HepG2 (cell line): ENCODE results near the gene MMP19. TPM values are rescaled to one million over a fixed set of nuclear protein-coding genes. Genes with fewer than 3 reads are reported as not detected.
A peak's percentile ranks its signal among the peaks of the same experiment; 100 is the strongest.

Experiments
- ATRX ChIP-seq: sonication (generic); formaldehyde crosslinking; IDR thresholded peaks from 2 replicates; pipeline ENCODE4 v1.4.0; 2020; ENCODE audit warnings: missing genetic modification reagents, borderline replicate concordance
- CBX2 ChIP-seq, 2 experiments: fragments of 200-600 bp in 1 of 2; sonication (generic); formaldehyde crosslinking in 1 of 2; IDR thresholded peaks; 2 replicates each; pipeline versions ENCODE4 v1.7.0 to v1.8.1; 2018 to 2022; ENCODE audit warnings: low read depth in 2 of 2, low read length in 1 of 2, mild to moderate bottlenecking in 1 of 2, missing genetic modification reagents in 1 of 2
- RXRB ChIP-seq: IDR thresholded peaks from 2 replicates; pipeline ENCODE4 v1.6.1; 2016; ENCODE audit warnings: borderline replicate concordance, missing genetic modification reagents, missing compliant biosample characterization
- SMC3 ChIP-seq: IDR thresholded peaks from 2 replicates; pipeline ENCODE4 v1.6.1; 2011; ENCODE audit warnings: low read length, improper control_type of control experiment
- TSC22D2 ChIP-seq: sonication (generic); formaldehyde crosslinking; IDR thresholded peaks from 2 replicates; pipeline ENCODE4 v1.5.1; 2020; ENCODE audit warnings: missing genetic modification reagents, mild to moderate bottlenecking, borderline replicate concordance
- ZBTB3 ChIP-seq: sonication (generic); formaldehyde crosslinking; IDR thresholded peaks from 2 replicates; pipeline ENCODE4 v1.4.0; 2020; ENCODE audit warnings: low read depth, mild to moderate bottlenecking, moderate library complexity, missing genetic modification reagents, borderline replicate concordance
- ZFP1 ChIP-seq: IDR thresholded peaks from 2 replicates; pipeline ENCODE4 v1.6.1; 2016
- ZNF143 ChIP-seq: sonication (generic); formaldehyde crosslinking; IDR thresholded peaks from 2 replicates; pipeline ENCODE4 v1.4.0; 2020; ENCODE audit warnings: missing genetic modification reagents
- ZNF432 ChIP-seq: sonication (generic); formaldehyde crosslinking; IDR thresholded peaks from 2 replicates; pipeline ENCODE4 v1.5.0; 2020; ENCODE audit warnings: missing genetic modification reagents, mild to moderate bottlenecking, borderline replicate concordance
- ZNF749 ChIP-seq: sonication (generic); formaldehyde crosslinking; IDR thresholded peaks from 2 replicates; pipeline ENCODE4 v1.8.0; 2022; ENCODE audit warnings: mild to moderate bottlenecking, missing genetic modification reagents, moderate library complexity, borderline replicate concordance
- ZNF839 ChIP-seq: sonication (generic); formaldehyde crosslinking; IDR thresholded peaks from 2 replicates; pipeline ENCODE4 v1.4.0; 2020; ENCODE audit warnings: missing genetic modification reagents, mild to moderate bottlenecking, borderline replicate concordance
- polyA plus RNA-seq, 8 experiments: library from polyadenylated mRNA; depleted of rRNA in 3 of 8; stranded (reverse) in 7 of 8; unstranded in 1 of 8; fragments of >200 nt; fragmentation: Illumina TruSeq in 4 of 8; extraction: Trizol in 4 of 8; gene quantifications; 2 replicates each; pipeline versions ENCODE4 v1.2.1 to v1.2.3, GENCODE V29; 2011 to 2016; ENCODE audit warnings: low read depth in 4 of 8, missing spikeins in 1 of 8, mixed read lengths in 1 of 8; ENCODE audit not compliant: insufficient read depth in 1 of 8
- total RNA-seq, 5 experiments: library from RNA; depleted of rRNA; stranded (reverse); fragments of >200 nt; fragmentation: Illumina TruSeq; extraction: Trizol; gene quantifications; 2 replicates each; pipeline ENCODE4 v1.2.3, GENCODE V29; 2016; ENCODE audit warnings: low read depth in 1 of 5
- TF ChIP-seq, protein P1 (sequence below): sonication (generic); formaldehyde crosslinking; IDR thresholded peaks from 2 replicates; pipeline ENCODE4 v1.9.0; 2022; ENCODE audit warnings: missing genetic modification reagents, mild to moderate bottlenecking, borderline replicate concordance
- TF ChIP-seq, protein P2 (sequence below): IDR thresholded peaks from 2 replicates; pipeline ENCODE4 v1.6.1; 2016; ENCODE audit warnings: low read depth, missing genetic modification reagents, missing compliant biosample characterization
- TF ChIP-seq, protein P3 (sequence below): sonication (generic); formaldehyde crosslinking; IDR thresholded peaks from 2 replicates; pipeline ENCODE4 v1.4.0; 2020; ENCODE audit warnings: missing genetic modification reagents
- TF ChIP-seq, protein P4 (sequence below): sonication (generic); formaldehyde crosslinking; IDR thresholded peaks from 2 replicates; pipeline ENCODE4 v1.4.0; 2020; ENCODE audit warnings: missing genetic modification reagents, mild to moderate bottlenecking, borderline replicate concordance
- TF ChIP-seq, protein P5 (sequence below): sonication (generic); formaldehyde crosslinking; IDR thresholded peaks from 2 replicates; pipeline ENCODE4 v1.4.0; 2020; ENCODE audit warnings: missing genetic modification reagents

The MMP19 gene
- total and polyA plus RNA-seq, 2 of the 13 experiments (the other 11 are each of a cell fraction or from before 2014, with no cell fraction given) = 0.07 to 0.08 TPM

DNA sequence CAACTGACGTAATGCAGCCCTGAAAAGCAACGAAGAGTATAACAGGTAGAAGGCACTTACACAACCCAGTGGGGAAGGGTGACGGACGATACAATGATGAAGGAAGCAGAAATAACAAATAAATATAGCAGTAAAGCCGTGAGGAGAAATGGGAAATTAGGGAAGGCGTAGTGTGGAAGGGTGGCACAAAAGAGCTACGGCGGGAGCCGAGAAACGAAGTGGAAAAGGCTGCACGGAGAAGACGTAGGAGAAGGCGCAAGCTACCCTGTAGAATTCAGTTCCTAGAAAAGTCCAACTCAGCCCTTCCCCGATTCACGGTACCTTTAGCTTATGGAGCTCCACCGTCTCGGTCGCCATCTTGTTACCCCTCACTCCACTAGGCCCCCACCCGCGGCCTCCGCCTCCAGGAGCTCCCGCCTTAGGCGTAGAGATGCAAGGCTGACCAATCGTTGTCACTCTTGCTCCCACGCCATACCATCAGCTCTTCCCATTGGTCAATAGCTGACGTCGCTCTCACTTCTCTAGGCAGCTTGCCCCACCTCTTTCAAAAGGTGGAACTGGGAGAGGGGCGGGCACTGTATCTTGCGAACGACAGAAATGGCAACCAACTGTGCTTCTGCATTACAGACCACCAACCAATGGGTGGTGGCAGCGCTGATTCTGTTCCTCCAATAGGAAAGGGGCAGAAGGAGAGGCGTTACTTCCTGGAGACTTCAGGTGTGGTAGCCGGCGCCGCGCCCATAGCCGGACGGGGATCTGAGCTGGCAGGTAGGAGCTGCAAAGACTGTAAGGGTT, 25.2 kb downstream of the MMP19 start, which contains the start of the genes ORMDL2 and SARNP (continued):
- TF ChIP-seq, protein P1, sequence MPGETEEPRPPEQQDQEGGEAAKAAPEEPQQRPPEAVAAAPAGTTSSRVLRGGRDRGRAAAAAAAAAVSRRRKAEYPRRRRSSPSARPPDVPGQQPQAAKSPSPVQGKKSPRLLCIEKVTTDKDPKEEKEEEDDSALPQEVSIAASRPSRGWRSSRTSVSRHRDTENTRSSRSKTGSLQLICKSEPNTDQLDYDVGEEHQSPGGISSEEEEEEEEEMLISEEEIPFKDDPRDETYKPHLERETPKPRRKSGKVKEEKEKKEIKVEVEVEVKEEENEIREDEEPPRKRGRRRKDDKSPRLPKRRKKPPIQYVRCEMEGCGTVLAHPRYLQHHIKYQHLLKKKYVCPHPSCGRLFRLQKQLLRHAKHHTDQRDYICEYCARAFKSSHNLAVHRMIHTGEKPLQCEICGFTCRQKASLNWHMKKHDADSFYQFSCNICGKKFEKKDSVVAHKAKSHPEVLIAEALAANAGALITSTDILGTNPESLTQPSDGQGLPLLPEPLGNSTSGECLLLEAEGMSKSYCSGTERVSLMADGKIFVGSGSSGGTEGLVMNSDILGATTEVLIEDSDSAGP (CRISPR knock-in tag) = peak; percentile 65
- TF ChIP-seq, protein P2, sequence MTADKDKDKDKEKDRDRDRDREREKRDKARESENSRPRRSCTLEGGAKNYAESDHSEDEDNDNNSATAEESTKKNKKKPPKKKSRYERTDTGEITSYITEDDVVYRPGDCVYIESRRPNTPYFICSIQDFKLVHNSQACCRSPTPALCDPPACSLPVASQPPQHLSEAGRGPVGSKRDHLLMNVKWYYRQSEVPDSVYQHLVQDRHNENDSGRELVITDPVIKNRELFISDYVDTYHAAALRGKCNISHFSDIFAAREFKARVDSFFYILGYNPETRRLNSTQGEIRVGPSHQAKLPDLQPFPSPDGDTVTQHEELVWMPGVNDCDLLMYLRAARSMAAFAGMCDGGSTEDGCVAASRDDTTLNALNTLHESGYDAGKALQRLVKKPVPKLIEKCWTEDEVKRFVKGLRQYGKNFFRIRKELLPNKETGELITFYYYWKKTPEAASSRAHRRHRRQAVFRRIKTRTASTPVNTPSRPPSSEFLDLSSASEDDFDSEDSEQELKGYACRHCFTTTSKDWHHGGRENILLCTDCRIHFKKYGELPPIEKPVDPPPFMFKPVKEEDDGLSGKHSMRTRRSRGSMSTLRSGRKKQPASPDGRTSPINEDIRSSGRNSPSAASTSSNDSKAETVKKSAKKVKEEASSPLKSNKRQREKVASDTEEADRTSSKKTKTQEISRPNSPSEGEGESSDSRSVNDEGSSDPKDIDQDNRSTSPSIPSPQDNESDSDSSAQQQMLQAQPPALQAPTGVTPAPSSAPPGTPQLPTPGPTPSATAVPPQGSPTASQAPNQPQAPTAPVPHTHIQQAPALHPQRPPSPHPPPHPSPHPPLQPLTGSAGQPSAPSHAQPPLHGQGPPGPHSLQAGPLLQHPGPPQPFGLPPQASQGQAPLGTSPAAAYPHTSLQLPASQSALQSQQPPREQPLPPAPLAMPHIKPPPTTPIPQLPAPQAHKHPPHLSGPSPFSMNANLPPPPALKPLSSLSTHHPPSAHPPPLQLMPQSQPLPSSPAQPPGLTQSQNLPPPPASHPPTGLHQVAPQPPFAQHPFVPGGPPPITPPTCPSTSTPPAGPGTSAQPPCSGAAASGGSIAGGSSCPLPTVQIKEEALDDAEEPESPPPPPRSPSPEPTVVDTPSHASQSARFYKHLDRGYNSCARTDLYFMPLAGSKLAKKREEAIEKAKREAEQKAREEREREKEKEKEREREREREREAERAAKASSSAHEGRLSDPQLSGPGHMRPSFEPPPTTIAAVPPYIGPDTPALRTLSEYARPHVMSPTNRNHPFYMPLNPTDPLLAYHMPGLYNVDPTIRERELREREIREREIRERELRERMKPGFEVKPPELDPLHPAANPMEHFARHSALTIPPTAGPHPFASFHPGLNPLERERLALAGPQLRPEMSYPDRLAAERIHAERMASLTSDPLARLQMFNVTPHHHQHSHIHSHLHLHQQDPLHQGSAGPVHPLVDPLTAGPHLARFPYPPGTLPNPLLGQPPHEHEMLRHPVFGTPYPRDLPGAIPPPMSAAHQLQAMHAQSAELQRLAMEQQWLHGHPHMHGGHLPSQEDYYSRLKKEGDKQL (CRISPR knock-in tag) = no peak
- no peak for TF ChIP-seq TSC22D2 (CRISPR knock-in tag)
- TF ChIP-seq ZBTB3 (CRISPR knock-in tag) = no peak
- TF ChIP-seq, protein P3, sequence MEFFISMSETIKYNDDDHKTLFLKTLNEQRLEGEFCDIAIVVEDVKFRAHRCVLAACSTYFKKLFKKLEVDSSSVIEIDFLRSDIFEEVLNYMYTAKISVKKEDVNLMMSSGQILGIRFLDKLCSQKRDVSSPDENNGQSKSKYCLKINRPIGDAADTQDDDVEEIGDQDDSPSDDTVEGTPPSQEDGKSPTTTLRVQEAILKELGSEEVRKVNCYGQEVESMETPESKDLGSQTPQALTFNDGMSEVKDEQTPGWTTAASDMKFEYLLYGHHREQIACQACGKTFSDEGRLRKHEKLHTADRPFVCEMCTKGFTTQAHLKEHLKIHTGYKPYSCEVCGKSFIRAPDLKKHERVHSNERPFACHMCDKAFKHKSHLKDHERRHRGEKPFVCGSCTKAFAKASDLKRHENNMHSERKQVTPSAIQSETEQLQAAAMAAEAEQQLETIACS (CRISPR knock-in tag) = no peak
- TF ChIP-seq ZNF749 = 0 out of 2 replicates have a peak, but pooled peaks have one; percentile 36
- TF ChIP-seq, protein P4, sequence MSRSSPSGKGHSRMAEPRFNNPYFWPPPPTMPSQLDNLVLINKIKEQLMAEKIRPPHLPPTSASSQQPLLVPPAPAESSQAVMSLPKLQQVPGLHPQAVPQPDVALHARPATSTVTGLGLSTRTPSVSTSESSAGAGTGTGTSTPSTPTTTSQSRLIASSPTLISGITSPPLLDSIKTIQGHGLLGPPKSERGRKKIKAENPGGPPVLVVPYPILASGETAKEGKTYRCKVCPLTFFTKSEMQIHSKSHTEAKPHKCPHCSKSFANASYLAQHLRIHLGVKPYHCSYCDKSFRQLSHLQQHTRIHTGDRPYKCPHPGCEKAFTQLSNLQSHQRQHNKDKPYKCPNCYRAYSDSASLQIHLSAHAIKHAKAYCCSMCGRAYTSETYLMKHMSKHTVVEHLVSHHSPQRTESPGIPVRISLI (CRISPR knock-in tag) = no peak
- TF ChIP-seq CBX2 (IDR thresholded peaks at IDR 0.05; ENCODE audit: low read depth, low read length) = no peak
- no peak for TF ChIP-seq CBX2 (CRISPR knock-in tag; IDR thresholded peaks at IDR 0.05; ENCODE audit: low read depth)
- no peak for TF ChIP-seq ZNF839 (CRISPR knock-in tag)
- no peak for TF ChIP-seq ZNF432 (CRISPR knock-in tag)
- no peak for TF ChIP-seq ATRX (CRISPR knock-in tag)
- TF ChIP-seq, protein P5, sequence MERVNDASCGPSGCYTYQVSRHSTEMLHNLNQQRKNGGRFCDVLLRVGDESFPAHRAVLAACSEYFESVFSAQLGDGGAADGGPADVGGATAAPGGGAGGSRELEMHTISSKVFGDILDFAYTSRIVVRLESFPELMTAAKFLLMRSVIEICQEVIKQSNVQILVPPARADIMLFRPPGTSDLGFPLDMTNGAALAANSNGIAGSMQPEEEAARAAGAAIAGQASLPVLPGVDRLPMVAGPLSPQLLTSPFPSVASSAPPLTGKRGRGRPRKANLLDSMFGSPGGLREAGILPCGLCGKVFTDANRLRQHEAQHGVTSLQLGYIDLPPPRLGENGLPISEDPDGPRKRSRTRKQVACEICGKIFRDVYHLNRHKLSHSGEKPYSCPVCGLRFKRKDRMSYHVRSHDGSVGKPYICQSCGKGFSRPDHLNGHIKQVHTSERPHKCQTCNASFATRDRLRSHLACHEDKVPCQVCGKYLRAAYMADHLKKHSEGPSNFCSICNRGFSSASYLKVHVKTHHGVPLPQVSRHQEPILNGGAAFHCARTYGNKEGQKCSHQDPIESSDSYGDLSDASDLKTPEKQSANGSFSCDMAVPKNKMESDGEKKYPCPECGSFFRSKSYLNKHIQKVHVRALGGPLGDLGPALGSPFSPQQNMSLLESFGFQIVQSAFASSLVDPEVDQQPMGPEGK (CRISPR knock-in tag) = peak; percentile 76
- no peak for TF ChIP-seq ZFP1 (CRISPR knock-in tag)
- TF ChIP-seq RXRB = 0 out of 2 replicates have a peak, but pooled peaks have one; percentile 8
- TF ChIP-seq SMC3 = no peak
- TF ChIP-seq ZNF143 (CRISPR knock-in tag) = no peak
